H1 (cell line): ENCODE results near the gene NANOS2. TPM values are rescaled to one million over a fixed set of nuclear protein-coding genes. Genes with fewer than 3 reads are reported as not detected.

Source experiments
- ATF2 ChIP-seq: IDR thresholded peaks from 2 replicates; pipeline ENCODE4 v1.6.1; 2012; ENCODE audit warnings: low read length, inconsistent platforms
- CHD7 ChIP-seq: fragments of 300-600 bp; sonication (generic); IDR thresholded peaks from 2 replicates; pipeline ENCODE4 v1.7.1; 2012; ENCODE audit warnings: low read length, moderate library complexity, mild to moderate bottlenecking, inconsistent platforms; ENCODE audit not compliant: insufficient replicate concordance
- KDM1A ChIP-seq: fragments of 200-600, 300-600 bp; sonication (generic); IDR thresholded peaks from 2 replicates; pipeline ENCODE4 v1.7.1; 2016; ENCODE audit warnings: mild to moderate bottlenecking, low read length, borderline replicate concordance
- MAFK ChIP-seq: IDR thresholded peaks from 2 replicates; pipeline ENCODE4 v1.6.1; 2012; ENCODE audit warnings: low read depth, mild to moderate bottlenecking, improper control_type of control experiment, low read length
- POLR2AphosphoS5 ChIP-seq: IDR thresholded peaks from 2 replicates; pipeline ENCODE4 v1.6.1; 2011; ENCODE audit warnings: low read depth, low read length
- RFX5 ChIP-seq: IDR thresholded peaks from 2 replicates; pipeline ENCODE4 v1.6.1; 2011; ENCODE audit warnings: low read depth, low read length, improper control_type of control experiment, borderline replicate concordance
- SAP30 ChIP-seq: fragments of 300-600 bp; sonication (generic); IDR thresholded peaks from 2 replicates; pipeline ENCODE4 v1.7.1; 2012; ENCODE audit warnings: low read length, moderate library complexity, mild to moderate bottlenecking, inconsistent platforms; ENCODE audit not compliant: insufficient read depth, insufficient replicate concordance
- SP2 ChIP-seq: IDR thresholded peaks from 2 replicates; pipeline ENCODE4 v1.6.1; 2012; ENCODE audit warnings: mild to moderate bottlenecking, low read length, inconsistent platforms
- polyA plus RNA-seq, 7 experiments: library from polyadenylated mRNA; depleted of rRNA in 3 of 7; stranded (reverse) in 5 of 7; unstranded in 2 of 7; fragments of >200 nt in 5 of 7; fragments of 200-250 nt in 2 of 7; gene quantifications; 1 replicate in 5 of 7; 2 replicates in 1 of 7; 4 replicates in 1 of 7; pipeline versions ENCODE4 v1.2.1 to v1.2.3, GENCODE V29; 2011 to 2013; ENCODE audit warnings: missing spikeins in 2 of 7, mixed read lengths in 2 of 7
- total RNA-seq: library from RNA; stranded (reverse); fragmentation: NEBNext Ultra II Directional; extraction: Animal tissue kit (Norgen Biotek cat#: 25700); gene quantifications from 2 replicates; pipeline ENCODE4 v1.2.1, GENCODE V29; 2021

NANOS2 gene
- total and polyA plus RNA-seq, 2 of the 8 experiments (the other 6 are each of a cell fraction or from before 2014, with no cell fraction given): 0.20 TPM; not detected in 1

- no peak for TF ChIP-seq CHD7
- no peak for TF ChIP-seq SAP30
- TF ChIP-seq KDM1A: no peak; the same call in 1 of the 2 replicates
- no peak; the same call in 1 of the 2 replicates for TF ChIP-seq POLR2AphosphoS5
- TF ChIP-seq SP2: no peak
- no peak for TF ChIP-seq RFX5
- no peak for TF ChIP-seq MAFK
- TF ChIP-seq ATF2: no peak
These were observed 28.8 kb downstream of the NANOS2 start, which contains the start of gene IRF2BP1 (continued) for GRCh38 chr19:45885556-45886426.
